Embryonic facial prominence (tissue), 1 donor: ENCODE data around the gene PRM2.

Experiments used
- DNase-seq: peaks from one replicate; pipeline ENCODE4 v3.0.0-alpha.2; 2016; ENCODE audit errors: extremely low spot score

PRM2 gene

DNA sequence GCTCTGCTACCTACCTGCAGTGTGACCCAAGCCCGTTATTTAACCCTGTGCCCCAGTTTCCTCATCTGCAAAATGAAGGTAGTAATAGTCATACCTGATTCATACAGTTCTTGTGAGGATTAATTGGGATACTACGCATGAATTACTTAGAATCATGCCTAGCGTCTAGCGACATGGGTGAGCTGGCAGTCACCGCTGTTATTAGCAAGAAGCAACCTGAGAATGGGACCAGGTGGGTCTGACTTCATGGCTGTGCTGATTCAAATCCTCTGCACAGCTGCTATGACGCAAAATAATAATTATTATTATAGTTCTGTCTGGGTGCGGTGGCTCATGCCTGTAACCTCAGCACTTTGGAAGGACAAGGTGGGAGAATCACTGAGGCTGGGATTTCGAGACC, 28.1 kb downstream of the PRM2 start:
- no peak for DNase-seq

GRCh38 chr16:11245988-11246387, 30.3 kb downstream of the PRM2 start:
- no peak for DNase-seq

GRCh38 chr16:11245222-11245737, 31.0 kb downstream of the PRM2 start:
- DNase-seq: no peak

DNA sequence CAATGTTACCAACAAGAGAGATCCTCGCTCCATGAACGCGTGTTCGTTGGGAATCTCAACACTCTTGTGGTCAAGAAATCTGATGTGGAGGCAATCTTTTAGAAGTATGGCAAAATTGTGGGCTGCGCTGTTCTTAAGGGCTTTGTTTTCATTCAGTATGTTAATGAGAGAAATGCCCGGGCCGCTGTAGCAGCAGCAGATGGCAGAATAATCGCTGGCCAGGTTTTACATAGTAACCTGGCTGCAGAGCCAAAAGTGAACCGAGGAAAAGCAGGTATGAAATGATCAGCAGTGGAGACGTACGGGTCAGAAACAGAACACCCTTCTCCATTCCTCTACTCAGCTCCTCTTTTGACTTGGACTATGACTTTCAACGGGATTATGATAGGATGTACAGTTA, 33.6 kb downstream of the PRM2 start:
- DNase-seq: no peak

- no peak for DNase-seq
Measured at GRCh38 chr16:11241480-11242204, 34.6 kb downstream of the PRM2 start.

- no peak for DNase-seq
Measured at GRCh38 chr16:11240636-11241473, 35.4 kb downstream of the PRM2 start.

DNA sequence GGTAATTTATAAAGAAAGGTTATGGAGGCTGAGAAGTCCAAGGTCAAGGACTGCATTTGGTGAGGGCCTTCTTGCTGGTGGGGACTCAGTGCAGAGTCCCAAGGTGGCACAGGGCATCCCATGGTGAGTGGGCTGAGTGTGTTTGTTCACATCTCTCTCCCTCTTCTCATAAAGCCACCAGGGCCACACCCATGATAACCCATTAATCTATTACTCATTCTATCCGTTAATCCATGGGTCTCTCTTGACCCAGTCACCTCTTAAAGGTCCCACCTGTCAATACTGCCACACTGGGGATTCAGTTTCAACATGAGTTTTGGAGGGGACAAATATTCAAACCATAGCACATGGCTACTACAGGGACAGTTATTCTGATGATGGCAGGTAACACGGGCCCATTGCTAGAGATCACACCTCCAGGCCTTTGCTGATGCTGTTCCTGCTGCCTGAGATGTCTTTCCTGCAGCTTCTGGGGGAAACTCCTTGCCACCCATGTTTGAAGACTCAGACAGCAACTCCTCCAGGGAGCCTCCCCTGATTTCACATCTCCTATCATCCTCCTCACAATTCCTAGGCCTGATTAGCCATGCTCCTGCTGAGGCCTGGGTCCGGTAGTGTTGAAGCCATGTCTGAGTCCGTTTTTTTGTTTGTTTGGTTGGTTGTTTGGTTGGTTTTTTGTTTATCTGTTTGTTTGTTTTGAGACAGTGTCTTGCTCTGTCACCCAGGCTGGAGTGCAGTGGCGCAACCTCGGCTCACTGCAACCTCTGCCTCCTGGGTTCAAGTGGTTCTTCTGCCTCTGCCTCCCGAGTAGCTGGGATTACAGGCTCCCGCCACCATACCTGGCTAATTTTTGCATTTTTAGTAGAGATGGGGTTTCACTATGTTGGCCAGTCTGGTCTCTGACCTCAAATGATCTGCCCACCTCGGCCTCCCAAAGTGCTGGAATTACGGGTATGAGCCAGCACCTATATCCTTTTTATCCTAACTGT, 36.3 kb downstream of the PRM2 start:
- DNase-seq: no peak

DNA sequence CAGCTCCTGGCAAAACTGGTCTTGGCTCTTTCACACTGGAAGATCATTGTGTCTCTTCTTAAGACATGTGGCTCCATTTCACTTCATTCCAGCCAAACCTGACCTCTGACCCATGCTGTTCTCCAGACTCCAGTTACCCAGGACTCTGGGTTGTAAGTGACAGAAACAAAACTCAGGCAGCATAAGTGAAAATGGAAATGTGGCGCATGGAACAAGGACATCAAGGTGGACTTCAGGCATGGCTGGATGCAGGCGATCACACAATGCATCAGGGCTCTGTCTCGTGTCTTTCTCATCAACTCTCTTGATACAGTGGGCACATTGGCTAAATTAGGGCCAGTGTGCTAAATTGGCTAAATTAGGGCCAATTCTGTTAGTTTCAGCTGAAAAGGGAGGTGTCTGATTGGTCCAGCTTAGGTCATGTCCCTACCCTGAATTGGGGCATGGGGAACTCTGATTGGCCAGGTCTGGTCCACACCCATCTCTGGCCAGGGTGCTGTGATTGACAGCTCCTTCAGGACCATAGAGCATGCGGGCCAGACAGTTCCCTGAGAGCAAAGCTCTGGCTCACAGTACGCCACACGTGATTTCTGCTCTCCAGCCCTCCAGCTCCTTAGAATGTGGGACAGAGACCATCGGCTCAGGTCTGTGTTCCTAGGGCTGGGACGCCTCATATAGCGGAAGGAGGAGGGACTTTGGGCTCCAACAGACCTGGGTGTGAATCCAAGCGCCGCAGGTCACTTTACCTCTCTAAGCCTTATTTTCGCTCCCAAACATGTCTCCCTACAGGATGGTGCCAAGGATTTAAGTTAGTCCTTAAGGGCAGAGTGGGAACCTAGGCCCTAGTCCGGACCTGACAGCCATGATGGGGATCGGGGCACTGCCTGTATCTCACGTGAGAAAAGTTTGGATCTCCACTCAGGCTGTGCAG, 37.7 kb downstream of the PRM2 start:
- no peak for DNase-seq

GRCh38 chr16:11236461-11237254, 39.6 kb downstream of the PRM2 start:
- no peak for DNase-seq

DNA sequence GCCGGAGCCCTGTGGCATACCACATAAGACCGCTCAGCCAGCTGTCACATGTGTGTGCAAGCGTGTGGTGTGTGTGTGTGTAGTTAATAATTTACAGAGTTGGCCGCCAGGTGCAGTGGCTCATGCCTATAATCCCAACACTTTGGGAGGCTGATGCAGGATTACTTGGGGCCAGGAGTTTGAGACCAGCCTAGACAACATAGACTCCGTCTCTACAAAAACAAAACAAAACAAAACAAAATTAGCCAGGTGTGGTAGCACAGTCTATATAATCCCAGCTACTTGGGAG, 40.6 kb downstream of the PRM2 start:
- DNase-seq: no peak

- no peak for DNase-seq
Measured at GRCh38 chr16:11234884-11235702, 41.2 kb downstream of the PRM2 start.

GRCh38 chr16:11233727-11234376, 42.4 kb downstream of the PRM2 start:
- no peak for DNase-seq

GRCh38 chr16:11232852-11233726, 43.2 kb downstream of the PRM2 start:
- DNase-seq: no peak

DNA sequence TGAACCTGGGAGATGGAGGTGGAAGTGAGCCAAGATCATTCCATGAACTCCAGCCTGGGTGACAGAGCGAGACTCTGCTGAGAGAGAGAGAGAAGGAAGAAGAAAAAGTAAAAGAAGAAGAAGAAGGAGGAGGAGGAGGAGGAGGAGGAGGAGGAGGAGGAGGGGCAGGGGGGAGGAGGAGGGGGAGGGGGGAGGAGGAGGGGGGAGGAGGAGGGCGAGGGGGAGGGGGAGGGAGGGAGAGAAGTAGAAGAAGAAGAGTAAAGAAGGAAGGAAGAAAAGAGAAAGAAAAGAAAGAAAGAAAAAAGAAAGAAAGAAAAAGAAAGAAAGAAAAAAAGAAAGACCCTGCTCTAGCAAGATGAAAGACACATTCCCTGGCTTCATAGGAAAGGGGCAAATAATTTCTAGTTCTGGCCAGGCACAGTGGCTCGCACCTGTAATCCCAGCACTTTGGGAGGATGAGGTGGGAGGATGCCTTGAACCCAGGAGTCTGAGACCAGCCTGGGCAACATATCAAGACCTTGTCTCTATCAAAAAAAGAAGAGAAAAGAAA, 43.9 kb downstream of the PRM2 start:
- no peak for DNase-seq

DNA sequence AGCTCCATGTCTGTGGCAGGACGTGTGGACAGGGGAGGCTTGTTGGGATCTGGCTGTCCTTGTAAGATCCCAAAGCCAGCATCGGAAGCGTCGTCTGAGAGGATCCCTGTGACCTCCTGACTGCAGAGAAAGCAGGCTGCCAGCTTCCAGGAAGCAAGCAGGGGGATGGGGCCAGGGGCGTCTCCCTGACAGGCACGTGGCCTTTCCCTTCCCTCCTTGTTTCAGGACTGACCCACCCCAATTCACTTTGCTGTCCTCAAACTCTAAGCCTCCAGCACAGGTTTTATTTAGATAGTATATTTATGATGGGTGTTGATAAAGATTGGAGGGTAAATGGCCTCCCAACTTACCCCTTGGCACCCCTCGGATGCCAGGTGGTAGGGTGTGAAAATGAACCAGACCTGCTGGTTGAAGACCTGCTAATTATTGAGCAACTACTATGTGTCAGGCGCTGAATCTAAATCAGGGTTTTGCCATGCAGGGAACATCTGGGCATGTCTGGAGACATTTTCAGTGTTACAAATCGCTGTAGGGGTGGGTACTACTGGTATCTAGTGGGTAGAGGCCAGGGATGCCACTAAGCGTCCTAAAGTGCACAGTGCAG, 44.8 kb downstream of the PRM2 start:
- no peak for DNase-seq

DNA sequence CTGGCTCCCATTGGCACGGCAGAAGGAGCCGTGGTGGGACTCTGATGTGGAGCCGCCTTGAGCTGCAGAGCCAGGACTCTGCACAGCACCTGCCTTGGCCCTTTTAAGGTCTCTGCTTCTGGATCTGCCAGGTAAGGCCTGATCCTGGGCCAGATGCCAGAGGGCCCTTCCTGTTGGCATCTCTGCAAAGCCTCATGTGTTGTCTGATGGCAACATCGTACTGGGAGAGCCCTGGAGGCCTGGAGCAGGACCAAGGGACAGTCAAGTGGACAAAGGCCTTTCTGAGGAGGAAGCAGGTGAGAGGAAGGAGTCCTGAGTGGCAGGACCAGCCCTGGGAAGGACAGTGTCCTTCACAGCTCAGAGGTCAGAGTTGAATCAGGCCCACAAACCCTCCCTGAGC, 46.4 kb downstream of the PRM2 start:
- no peak for DNase-seq

DNA sequence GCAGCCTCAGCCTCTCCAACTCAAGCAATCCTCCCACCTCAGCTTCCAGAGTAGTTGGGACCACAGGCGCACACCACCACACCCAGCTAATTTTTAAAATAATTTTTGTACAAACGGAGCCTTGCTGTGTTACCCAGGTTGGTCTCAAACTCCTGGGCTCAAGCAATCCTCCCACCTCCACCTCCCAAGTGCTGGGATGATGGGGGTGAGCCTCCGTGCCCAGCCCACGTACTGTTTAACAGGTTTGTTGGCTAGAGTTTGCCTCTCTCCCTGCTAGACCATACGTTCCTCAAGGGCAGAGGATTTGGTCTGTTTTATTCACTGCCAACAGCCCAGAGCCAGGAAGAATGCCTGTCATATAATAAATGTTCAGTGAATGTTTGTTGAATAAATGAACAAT, 46.8 kb downstream of the PRM2 start:
- no peak for DNase-seq
